Activated B cell treated with CpG ODN at 0.5 μM for 24 hours (primary cell): Measurements from ENCODE around the gene PCK2. TPM values are rescaled to one million over a fixed set of nuclear protein-coding genes. Genes with fewer than 3 reads are reported as not detected.
"Not testable (repeated sequence)": the region's sequence is repeated elsewhere in the genome, so short reads cannot be mapped to it uniquely, and the experiment has no call there.

Source experiments
- ATAC-seq: fragments of 200-7000 bp; cut with Tn5 transposase; one replicate; pipeline ENCODE4 v1.10.0; 2021; ENCODE audit warnings: low read depth, mild to moderate bottlenecking, moderate library complexity
- CTCF ChIA-PET: fragments of 350-600 bp; sonication (Branson Sonifier 250); formaldehyde crosslinking; loops from one replicate; lab custom pipeline; 2021; ENCODE audit warnings: antibody characterized with exemption; lab: Charles Lee
- POLR2A ChIA-PET: fragments of 350-600 bp; sonication (Branson Sonifier 250); formaldehyde crosslinking; loops from one replicate; lab custom pipeline; 2021; ENCODE audit warnings: antibody characterized with exemption; lab: Charles Lee
- DNase-seq: peaks from one replicate; pipeline ENCODE4 v3.0.0; 2022
- H3K27ac Mint-ChIP-seq: one replicate; pipeline ENCODE4 v1.8.0; 2020; ENCODE audit warnings: mixed read lengths
- H3K27me3 Mint-ChIP-seq: one replicate; pipeline ENCODE4 v1.8.0; 2021; ENCODE audit warnings: mixed read lengths
- H3K36me3 Mint-ChIP-seq: one replicate; pipeline ENCODE4 v1.8.0; 2021; ENCODE audit warnings: low read depth, mixed read lengths
- H3K4me1 Mint-ChIP-seq: one replicate; pipeline ENCODE4 v1.8.0; 2021; ENCODE audit warnings: mixed read lengths
- H3K4me3 Mint-ChIP-seq: one replicate; pipeline ENCODE4 v1.8.0; 2020; ENCODE audit warnings: mild to moderate bottlenecking, mixed read lengths
- H3K9me3 Mint-ChIP-seq: one replicate; pipeline ENCODE4 v1.8.0; 2020; ENCODE audit warnings: mixed read lengths
- CTCF ChIP-seq: fragments of 200-600 bp; IDR thresholded peaks from one replicate; pipeline ENCODE4 v1.8.0; 2022; ENCODE audit warnings: antibody characterized with exemption, mild to moderate bottlenecking
- intact Hi-C: fragments of 100-400 bp; cut with micrococcal nuclease; formaldehyde crosslinking; loops from one replicate; pipeline ENCODE4 v1.15.1; 2024
- total RNA-seq: library from RNA; stranded (reverse); gene quantifications from 2 replicates; pipeline ENCODE4 v1.2.3, GENCODE V29; 2022

Gene PCK2
- total RNA-seq, 1 donor from 2014 or later: 102 TPM

- POLR2A ChIA-PET: interaction anchor here (1.0 to 1.1 kb wide), 2 partner anchors 9 to 25 kb away, joined by 3 read pairs; no protein-coding TSS in a partner anchor
- H3K4me1 Mint-ChIP-seq: peaks cover 6% of the 10 kb centered on the region
- H3K4me3 Mint-ChIP-seq: no peak overlapping the region
- intact Hi-C loops: no loop called here
- ATAC-seq: no peak
- CTCF ChIA-PET: no interaction called here
- no peaks in the 10 kb centered on the region for H3K27me3 Mint-ChIP-seq
- peaks cover 81% of the 10 kb centered on the region for H3K36me3 Mint-ChIP-seq
- peaks cover 2% of the 10 kb centered on the region for H3K9me3 Mint-ChIP-seq
- TF ChIP-seq CTCF: no peak
- H3K27ac Mint-ChIP-seq: no peak overlapping the region
- no peak for DNase-seq
Observed at GRCh38 chr14:24100982-24101494, 6.9 kb downstream of the PCK2 start.

GRCh38 chr14:24102357-24103048 lies 8.4 kb downstream of the PCK2 start:
- H3K9me3 Mint-ChIP-seq: peaks cover 2% of the 10 kb centered on the region
- no peak for DNase-seq
- no peak for ATAC-seq
- CTCF ChIA-PET: interaction anchor here (7.4 kb wide), 1 partner anchor 10 kb away, joined by 137 read pairs; the partner anchor contains the start of gene PCK2
- no peaks in the 10 kb centered on the region for H3K4me1 Mint-ChIP-seq
- no peak overlapping the region for H3K4me3 Mint-ChIP-seq
- intact Hi-C loops: no loop called here
- no peak overlapping the region for H3K27ac Mint-ChIP-seq
- peaks cover 76% of the 10 kb centered on the region for H3K36me3 Mint-ChIP-seq
- TF ChIP-seq CTCF: no peak
- H3K27me3 Mint-ChIP-seq: no peaks in the 10 kb centered on the region
- POLR2A ChIA-PET: interaction anchor here (0.6 to 9.8 kb wide), 6 partner anchors 8 to 136 kb away, joined by 3 to 115 read pairs (median 4); partner anchors contain the start of genes DCAF11, NRL, PCK2 and PSME2

DNA sequence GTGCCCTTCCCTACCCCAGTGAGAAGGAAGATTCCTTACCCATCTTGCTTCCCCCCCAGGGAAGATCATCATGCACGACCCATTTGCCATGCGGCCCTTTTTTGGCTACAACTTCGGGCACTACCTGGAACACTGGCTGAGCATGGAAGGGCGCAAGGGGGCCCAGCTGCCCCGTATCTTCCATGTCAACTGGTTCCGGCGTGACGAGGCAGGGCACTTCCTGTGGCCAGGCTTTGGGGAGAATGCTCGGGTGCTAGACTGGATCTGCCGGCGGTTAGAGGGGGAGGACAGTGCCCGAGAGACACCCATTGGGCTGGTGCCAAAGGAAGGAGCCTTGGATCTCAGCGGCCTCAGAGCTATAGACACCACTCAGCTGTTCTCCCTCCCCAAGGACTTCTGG lies 9.3 kb downstream of the PCK2 start:
- intact Hi-C loops: no loop called here
- POLR2A ChIA-PET: interaction anchor here (0.5 to 9.8 kb wide), 4 partner anchors 9 to 65 kb away, joined by 3 to 115 read pairs (median 6); partner anchors contain the start of genes DCAF11, NRL and PCK2
- peaks cover 67% of the 10 kb centered on the region for H3K36me3 Mint-ChIP-seq

DNA sequence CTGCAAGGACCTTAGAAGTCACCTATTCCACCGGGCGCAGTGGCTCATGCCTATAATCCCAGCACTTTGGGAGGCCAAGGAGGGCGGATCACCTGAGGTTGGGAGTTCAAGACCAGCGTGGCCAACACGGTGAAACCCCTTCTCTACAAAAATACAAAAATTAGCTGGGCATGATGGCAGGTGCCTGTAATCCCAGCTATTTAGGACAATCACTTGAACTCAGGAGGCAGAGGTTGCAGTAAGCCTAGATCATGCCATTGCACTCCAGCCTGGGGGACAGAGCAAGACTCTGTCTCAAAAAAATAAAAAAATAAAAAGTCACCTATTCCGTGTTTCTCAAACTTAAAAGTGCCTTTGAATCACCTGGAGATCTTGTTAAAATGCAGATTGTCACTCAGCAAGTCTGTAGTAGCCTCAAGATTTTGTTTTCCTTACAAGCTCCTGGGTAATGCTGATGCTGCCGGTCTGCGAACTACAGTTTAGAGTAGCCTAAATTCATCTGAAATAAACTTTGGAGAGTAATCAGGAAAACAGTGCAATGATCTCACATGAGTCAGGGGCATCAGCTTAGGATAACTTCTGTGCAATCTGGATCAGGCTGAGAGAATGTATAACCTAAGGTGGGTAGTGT lies 11.6 kb downstream of the PCK2 start:
- H3K27me3 Mint-ChIP-seq, H3K4me3 Mint-ChIP-seq, H3K4me1 Mint-ChIP-seq, ATAC-seq, H3K9me3 Mint-ChIP-seq, H3K27ac Mint-ChIP-seq, DNase-seq, intact Hi-C loops: not testable (repeated sequence)
- peaks cover 46% of the 10 kb centered on the region for H3K36me3 Mint-ChIP-seq
- CTCF ChIA-PET: interaction anchor here (1.5 to 7.4 kb wide), 4 partner anchors 13 to 331 kb away, joined by 3 to 137 read pairs (median 66); partner anchors contain the start of genes IRF9 and PCK2
- POLR2A ChIA-PET: interaction anchor here (0.9 to 9.8 kb wide), 4 partner anchors 9 to 55 kb away, joined by 4 to 115 read pairs (median 20); partner anchors contain the start of genes DCAF11, IRF9, NRL and PCK2

More for the DNA sequence above, 9.3 kb downstream of the PCK2 start:
- H3K27me3 Mint-ChIP-seq: no peaks in the 10 kb centered on the region
- H3K4me1 Mint-ChIP-seq: peaks cover 2% of the 10 kb centered on the region
- no peak overlapping the region for H3K27ac Mint-ChIP-seq
- peaks cover 2% of the 10 kb centered on the region for H3K9me3 Mint-ChIP-seq
- ATAC-seq: no peak
- TF ChIP-seq CTCF: no peak
- CTCF ChIA-PET: interaction anchor here (7.4 kb wide), 1 partner anchor 11 kb away, joined by 137 read pairs; the partner anchor contains the start of gene PCK2
- no peak overlapping the region for H3K4me3 Mint-ChIP-seq
- DNase-seq: no peak

- POLR2A ChIA-PET: interaction anchor here (0.6 to 9.8 kb wide), 8 partner anchors 9 to 220 kb away, joined by 3 to 115 read pairs (median 5); partner anchors contain the start of genes IRF9, PCK2, PSME2 and RNF31
- intact Hi-C loops: no loop called here
- Mint-ChIP-seq H3K27me3 (no peaks in the 10 kb centered on the region), H3K9me3 (peaks cover 2% of the 10 kb centered on the region), H3K4me1 (peaks cover 9% of the 10 kb centered on the region), H3K4me3 (no peak overlapping the region), H3K36me3 (peaks cover 38% of the 10 kb centered on the region), H3K27ac (no peak overlapping the region)
- no peak for TF ChIP-seq CTCF
- ATAC-seq (no peak), DNase-seq (no peak)
- CTCF ChIA-PET: interaction anchor here (0.7 to 7.4 kb wide), 6 partner anchors 14 to 193 kb away, joined by 3 to 137 read pairs (median 24); partner anchors contain the start of genes DHRS1, IRF9, NOP9 and PCK2
Observed at GRCh38 chr14:24106672-24107271, 12.7 kb downstream of the PCK2 start.
